Trophoblast cell (in vitro differentiated cells and primary cell): ENCODE measurements around the gene MDGA2.

Experiments used
- DNase-seq, 2 donors: peaks; one replicate each; pipeline ENCODE4 v3.0.0-alpha.2; 2016
- H2AFZ ChIP-seq: 2 replicates; pipeline ENCODE4 v1.6.1; 2013; ENCODE audit warnings: low read length, moderate library complexity, mild to moderate bottlenecking; ENCODE audit not compliant: insufficient read depth, poor library complexity
- H2AK5ac ChIP-seq: 2 replicates; pipeline ENCODE4 v1.6.1; 2013; ENCODE audit warnings: mild to moderate bottlenecking, low read length
- H2BK120ac ChIP-seq: 2 replicates; pipeline ENCODE4 v1.6.1; 2013; ENCODE audit warnings: low read length, mild to moderate bottlenecking, moderate library complexity; ENCODE audit not compliant: insufficient read depth, poor library complexity
- H2BK12ac ChIP-seq: 2 replicates; pipeline ENCODE4 v1.6.1; 2013; ENCODE audit warnings: mild to moderate bottlenecking, low read length, moderate library complexity
- H2BK5ac ChIP-seq: 2 replicates; pipeline ENCODE4 v1.6.1; 2013; ENCODE audit warnings: low read length, low read depth, moderate library complexity, mild to moderate bottlenecking; ENCODE audit not compliant: poor library complexity
- H3K14ac ChIP-seq: 2 replicates; pipeline ENCODE4 v1.6.1; 2013; ENCODE audit warnings: mild to moderate bottlenecking, low read length
- H3K18ac ChIP-seq: 2 replicates; pipeline ENCODE4 v1.6.1; 2013; ENCODE audit warnings: mild to moderate bottlenecking, low read length
- H3K23ac ChIP-seq: 2 replicates; pipeline ENCODE4 v1.6.1; 2013; ENCODE audit warnings: low read length
- H3K27ac ChIP-seq: 2 replicates; pipeline ENCODE4 v1.5.1; 2013; ENCODE audit warnings: low read depth, mild to moderate bottlenecking, inconsistent platforms, low read length, moderate library complexity
- H3K27me3 ChIP-seq: 2 replicates; pipeline ENCODE4 v1.6.1; 2013; ENCODE audit warnings: inconsistent platforms, mild to moderate bottlenecking, low read length, moderate library complexity; ENCODE audit not compliant: insufficient read depth
- H3K36me3 ChIP-seq, 2 experiments: 1 replicate in 1 of 2; 2 replicates in 1 of 2; pipeline ENCODE4 v1.6.1; 2013; ENCODE audit warnings: low read length in 2 of 2, mild to moderate bottlenecking in 2 of 2, moderate library complexity in 1 of 2; ENCODE audit not compliant: insufficient read depth in 2 of 2, control insufficient read depth in 1 of 2
- H3K4ac ChIP-seq: 2 replicates; pipeline ENCODE4 v1.6.1; 2013; ENCODE audit warnings: low read depth, mild to moderate bottlenecking, low read length, moderate library complexity
- H3K4me1 ChIP-seq, 2 experiments: 1 replicate in 1 of 2; 2 replicates in 1 of 2; pipeline ENCODE4 v1.6.1; 2013; ENCODE audit warnings: low read length in 2 of 2, mild to moderate bottlenecking in 2 of 2, moderate library complexity in 1 of 2; ENCODE audit not compliant: insufficient read depth in 2 of 2, control insufficient read depth in 1 of 2
- H3K4me2 ChIP-seq: 2 replicates; pipeline ENCODE4 v1.6.1; 2013; ENCODE audit warnings: inconsistent platforms, mild to moderate bottlenecking, low read length, moderate library complexity
- H3K4me3 ChIP-seq: 2 replicates; pipeline ENCODE4 v1.5.1; 2013; ENCODE audit warnings: mild to moderate bottlenecking, low read depth, low read length, inconsistent platforms
- H3K79me1 ChIP-seq: one replicate; pipeline ENCODE4 v1.6.1; 2013; ENCODE audit warnings: low read length
- H3K79me2 ChIP-seq: 2 replicates; pipeline ENCODE4 v1.6.1; 2013; ENCODE audit warnings: low read length, mild to moderate bottlenecking; ENCODE audit not compliant: control insufficient read depth, insufficient read depth, poor library complexity
- H3K9ac ChIP-seq: 2 replicates; pipeline ENCODE4 v1.6.1; 2013; ENCODE audit warnings: mild to moderate bottlenecking, low read length
- H3K9me3 ChIP-seq: 2 replicates; pipeline ENCODE4 v1.6.1; 2013; ENCODE audit warnings: low read depth, mild to moderate bottlenecking, control low read depth, inconsistent platforms, low read length; ENCODE audit not compliant: insufficient read depth
- H4K12ac ChIP-seq: 2 replicates; pipeline ENCODE4 v1.6.1; 2013; ENCODE audit warnings: low read depth, mild to moderate bottlenecking, low read length, moderate library complexity
- H4K8ac ChIP-seq: 2 replicates; pipeline ENCODE4 v1.6.1; 2013; ENCODE audit warnings: low read depth, mild to moderate bottlenecking, low read length, moderate library complexity
- H4K91ac ChIP-seq: one replicate; pipeline ENCODE4 v1.6.1; 2013; ENCODE audit warnings: low read depth, mild to moderate bottlenecking, low read length, moderate library complexity
- WGBS: extraction: QIAGEN DNeasy Blood & Tissue Kit; methylation state at CpG from one replicate; pipeline ENCODE4 v1.1.7; 2013; ENCODE audit warnings: missing lambda C conversion rate; ENCODE audit not compliant: insufficient read length, insufficient coverage; ENCODE audit errors: extremely low coverage; 5-methylcytosine and 5-hydroxymethylcytosine counted together

Gene MDGA2

GRCh38 chr14:47276931-47277330 is 398.5 kb downstream of the MDGA2 start:
- Histone ChIP-seq H3K4me2 (no peak overlapping the region), H3K18ac (no peak overlapping the region), H3K4me3 (no peak overlapping the region), H2BK120ac (no peak overlapping the region), H3K23ac (no peak overlapping the region), H3K14ac (no peak overlapping the region), H3K27me3 (no peaks in the 10 kb centered on the region), H4K12ac (no peak overlapping the region), H2BK5ac (no peak overlapping the region), H4K91ac (no peak overlapping the region), H2BK12ac (no peak overlapping the region), H3K36me3 (no peaks in the 10 kb centered on the region), H3K9me3 (no peaks in the 10 kb centered on the region), H3K9ac (no peak overlapping the region), H3K79me1 (no peaks in the 10 kb centered on the region), H2AFZ (no peak overlapping the region), H4K8ac (no peak overlapping the region), H3K79me2 (no peaks in the 10 kb centered on the region), H2AK5ac (no peak overlapping the region), H3K4me1 (no peaks in the 10 kb centered on the region), H3K4ac (no peak overlapping the region), H3K27ac (no peak overlapping the region)
- DNase-seq, result no peak
- WGBS, result no CpG with 5 or more reads among the region's 3 CpGs

GRCh38 chr14:47273939-47274338 is 401.5 kb downstream of the MDGA2 start:
- Histone ChIP-seq H3K79me2 (no peaks in the 10 kb centered on the region), H3K79me1 (no peaks in the 10 kb centered on the region)
- WGBS, result no CpG with 5 or more reads among the region's 5 CpGs

GRCh38 chr14:47270715-47271114 is 404.7 kb downstream of the MDGA2 start:
- no peaks in the 10 kb centered on the region for H3K79me1 ChIP-seq
- H3K4me2 ChIP-seq, result no peak overlapping the region
- H4K8ac ChIP-seq, result no peak overlapping the region
- no peak overlapping the region for H3K4ac ChIP-seq
- H4K91ac ChIP-seq, result no peak overlapping the region
- WGBS, result no CpG with 5 or more reads among the region's 4 CpGs
- no peak overlapping the region for H2AK5ac ChIP-seq
- no peaks in the 10 kb centered on the region for H3K4me1 ChIP-seq
- DNase-seq, result no peak
- H3K18ac ChIP-seq, result no peak overlapping the region
- H4K12ac ChIP-seq, result no peak overlapping the region
- H3K36me3 ChIP-seq, result no peaks in the 10 kb centered on the region
- H3K9me3 ChIP-seq, result no peaks in the 10 kb centered on the region
- no peak overlapping the region for H3K27ac ChIP-seq
- H3K14ac ChIP-seq, result no peak overlapping the region
- no peak overlapping the region for H2BK5ac ChIP-seq
- no peak overlapping the region for H2AFZ ChIP-seq
- no peaks in the 10 kb centered on the region for H3K27me3 ChIP-seq
- H2BK12ac ChIP-seq, result no peak overlapping the region
- H2BK120ac ChIP-seq, result no peak overlapping the region
- H3K23ac ChIP-seq, result no peak overlapping the region
- H3K9ac ChIP-seq, result no peak overlapping the region
- no peaks in the 10 kb centered on the region for H3K79me2 ChIP-seq
- H3K4me3 ChIP-seq, result no peak overlapping the region

More at GRCh38 chr14:47273939-47274338, 401.5 kb downstream of the MDGA2 start:
- Histone ChIP-seq H3K18ac (no peak overlapping the region), H4K8ac (no peak overlapping the region), H3K14ac (no peak overlapping the region), H2BK120ac (no peak overlapping the region), H3K36me3 (no peaks in the 10 kb centered on the region), H4K12ac (no peak overlapping the region), H3K4me2 (no peak overlapping the region), H4K91ac (no peak overlapping the region), H2BK5ac (no peak overlapping the region), H3K27me3 (no peaks in the 10 kb centered on the region), H3K23ac (no peak overlapping the region), H3K4ac (no peak overlapping the region), H3K9ac (no peak overlapping the region), H2AFZ (no peak overlapping the region), H2AK5ac (no peak overlapping the region), H2BK12ac (no peak overlapping the region), H3K27ac (no peak overlapping the region), H3K4me3 (no peak overlapping the region), H3K9me3 (no peaks in the 10 kb centered on the region), H3K4me1 (no peaks in the 10 kb centered on the region)
- DNase-seq, result no peak

DNA sequence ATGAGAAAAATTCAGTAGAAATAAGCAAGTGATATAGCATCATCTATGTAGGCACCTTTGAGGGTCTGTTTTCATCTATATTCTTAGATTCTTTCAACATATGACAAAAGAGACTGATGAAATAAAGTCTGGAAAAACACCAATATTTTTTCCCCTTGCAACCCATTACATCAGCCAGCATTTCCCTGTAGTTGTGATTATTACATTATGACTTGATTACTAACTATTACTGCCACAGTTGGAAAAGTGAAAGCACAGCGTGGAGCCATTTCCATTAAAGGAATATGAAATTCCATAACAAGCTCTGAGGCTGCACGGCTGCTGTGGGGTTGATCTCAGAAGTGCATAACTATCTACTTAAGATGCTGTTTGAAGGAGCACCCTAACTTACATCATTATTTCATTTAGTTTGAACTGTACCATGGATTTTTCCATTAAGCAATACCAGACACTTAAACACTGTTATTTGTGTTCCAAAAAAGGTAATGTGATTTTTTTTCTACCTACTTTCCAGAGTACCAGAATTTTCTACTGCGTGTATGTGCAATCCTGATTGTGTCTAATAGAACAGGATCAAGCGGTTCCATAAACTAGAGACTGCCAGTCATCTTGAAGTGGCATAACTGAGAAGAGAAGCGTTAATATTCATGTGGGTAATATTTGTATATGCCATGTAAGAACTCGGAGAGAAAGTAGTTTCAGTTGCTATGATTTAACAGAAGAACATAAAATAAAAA is 405.5 kb downstream of the MDGA2 start:
- DNase-seq, result no peak
- no peak overlapping the region for H2BK5ac ChIP-seq
- H3K4me1 ChIP-seq, result no peaks in the 10 kb centered on the region
- H2AFZ ChIP-seq, result no peak overlapping the region
- no peak overlapping the region for H2BK120ac ChIP-seq
- no peak overlapping the region for H4K12ac ChIP-seq
- no peak overlapping the region for H3K4me2 ChIP-seq
- no peak overlapping the region for H3K14ac ChIP-seq
- no peaks in the 10 kb centered on the region for H3K79me1 ChIP-seq
- no CpG with 5 or more reads among the region's 6 CpGs for WGBS
- no peak overlapping the region for H4K8ac ChIP-seq
- H3K9ac ChIP-seq, result no peak overlapping the region
- no peak overlapping the region for H2AK5ac ChIP-seq
- no peak overlapping the region for H3K4ac ChIP-seq
- H3K18ac ChIP-seq, result no peak overlapping the region
- H2BK12ac ChIP-seq, result no peak overlapping the region
- no peaks in the 10 kb centered on the region for H3K79me2 ChIP-seq
- no peak overlapping the region for H3K4me3 ChIP-seq
- no peaks in the 10 kb centered on the region for H3K9me3 ChIP-seq
- no peak overlapping the region for H3K23ac ChIP-seq
- no peak overlapping the region for H4K91ac ChIP-seq
- no peak overlapping the region for H3K27ac ChIP-seq
- no peaks in the 10 kb centered on the region for H3K27me3 ChIP-seq
- H3K36me3 ChIP-seq, result no peaks in the 10 kb centered on the region
